NCI-H2196 (cell line): ENCODE results near the gene PIEZO2.
"Not testable (repeated sequence)": the region's sequence is repeated elsewhere in the genome, so short reads cannot be mapped to it uniquely, and the experiment has no call there.

ENCODE experiments used
- DNase-seq: peaks from one replicate; lab custom pipeline; 2025; ENCODE audit not compliant: unreplicated experiment; lab: John Stamatoyannopoulos, UW

The PIEZO2 gene

DNA sequence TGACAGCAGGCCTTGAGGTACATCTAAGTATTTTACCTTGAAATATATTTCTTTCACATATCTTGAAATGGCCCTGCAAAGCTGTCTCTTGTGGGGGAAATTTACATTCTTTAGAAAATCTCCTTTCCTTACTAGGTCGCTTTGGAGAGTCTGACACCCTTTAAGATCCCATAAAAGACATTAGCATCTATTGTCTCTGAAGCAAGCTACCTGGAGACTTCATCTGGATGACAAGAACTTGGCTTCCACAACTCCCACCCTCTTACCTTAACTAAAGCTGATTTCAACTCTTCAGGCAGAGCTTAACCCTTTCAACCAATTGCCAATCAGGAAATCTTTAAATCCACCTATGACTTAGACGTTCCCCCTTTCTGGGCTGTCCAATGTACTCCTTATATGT is 219.3 kb downstream of the PIEZO2 start:
- DNase-seq: no peak

- DNase-seq: peak; percentile 28
Observed at GRCh38 chr18:10928772-10929373, 220.5 kb downstream of the PIEZO2 start.

DNA sequence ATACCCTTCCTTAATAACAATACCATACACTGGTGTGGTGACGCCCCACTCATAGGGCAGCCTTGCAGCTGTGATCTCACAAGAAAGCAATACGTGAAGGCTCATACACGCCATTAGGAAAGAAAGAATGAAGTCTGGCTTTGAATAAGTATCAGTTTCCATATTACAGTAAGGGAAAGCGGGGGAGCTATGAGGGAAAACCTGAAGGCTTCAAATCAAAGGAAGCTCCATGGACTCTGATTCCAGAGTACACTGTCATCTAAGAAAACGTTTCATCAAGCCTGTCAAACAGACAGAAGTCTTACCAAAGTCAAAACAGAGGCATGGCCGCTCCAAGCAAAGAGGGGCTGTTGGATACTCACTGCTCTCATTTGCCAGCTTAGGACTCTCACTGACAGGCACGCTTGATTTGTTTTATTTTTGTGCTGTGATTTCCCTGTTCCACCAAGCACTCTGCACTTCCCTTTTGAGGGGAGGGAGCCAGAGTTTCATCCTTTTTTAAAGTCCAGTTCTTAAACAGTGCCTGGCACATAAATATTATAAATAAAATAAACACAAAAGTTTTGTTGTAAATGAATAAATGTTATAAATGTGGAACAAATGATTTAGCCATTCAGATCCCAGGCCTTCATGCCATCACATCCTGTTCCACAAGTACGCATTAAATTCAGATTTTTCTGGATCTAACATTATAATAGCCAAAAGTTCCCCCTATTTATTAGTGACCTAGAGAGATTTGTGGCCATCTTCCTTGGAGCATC is 221.2 kb downstream of the PIEZO2 start:
- DNase-seq: no peak

DNA sequence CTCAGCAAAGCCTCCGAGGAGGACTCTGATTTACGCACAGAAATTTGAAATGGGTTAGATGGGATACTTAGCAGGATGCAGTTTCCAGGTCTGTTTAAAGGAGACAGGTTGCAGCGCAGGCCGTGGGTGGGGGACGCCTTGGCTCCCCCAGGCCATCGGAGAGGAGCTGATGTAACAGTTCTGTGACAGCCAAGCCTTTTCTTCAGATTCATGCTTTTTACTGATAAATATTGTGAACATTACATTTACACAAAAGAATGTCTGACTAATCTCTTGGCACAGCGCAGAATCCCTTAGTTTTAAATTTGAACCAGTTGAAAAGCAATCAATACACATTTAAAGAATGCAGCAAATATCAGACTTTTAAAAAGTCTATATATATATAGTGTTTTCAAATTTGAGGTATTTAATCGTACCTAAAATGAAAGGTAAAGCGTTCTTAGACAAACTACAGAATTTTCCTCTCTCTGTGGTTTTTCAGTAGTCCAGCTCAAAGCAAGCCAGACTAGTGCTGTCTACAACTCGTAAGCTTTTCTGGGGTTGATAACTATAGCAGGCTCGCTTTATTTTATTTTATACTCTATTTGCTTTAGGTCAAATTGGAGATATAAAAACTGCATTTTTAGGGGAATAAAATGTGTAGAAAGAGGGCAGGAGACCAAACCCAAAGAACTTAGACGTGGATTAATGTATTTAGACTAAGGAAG is 221.9 kb downstream of the PIEZO2 start:
- DNase-seq: no peak

DNA sequence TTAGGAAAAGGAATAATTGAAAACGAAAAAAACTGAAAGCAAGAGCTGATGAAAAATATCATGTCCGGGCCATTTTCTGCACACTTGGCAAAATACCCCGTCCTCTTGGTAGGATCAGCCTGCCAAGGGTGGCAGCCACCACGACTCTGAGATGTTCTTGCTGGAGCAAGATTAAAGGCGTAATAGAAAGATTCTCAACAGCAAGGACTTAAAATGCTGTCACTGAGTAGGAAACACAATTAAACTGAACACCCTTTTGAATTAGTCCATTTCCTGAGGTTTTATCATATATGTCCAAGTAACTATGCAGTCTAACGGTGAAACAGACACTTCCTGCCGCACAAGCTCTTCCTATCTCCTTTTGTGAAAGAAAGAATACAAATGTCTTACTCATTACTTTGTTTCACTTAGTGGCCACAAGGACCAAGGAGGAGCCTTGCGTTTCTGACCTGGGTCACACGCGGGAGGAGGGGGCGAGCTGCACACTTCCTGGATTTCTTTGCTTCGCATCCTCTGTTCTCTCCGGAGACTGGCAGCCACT is 222.7 kb downstream of the PIEZO2 start:
- no peak for DNase-seq

DNA sequence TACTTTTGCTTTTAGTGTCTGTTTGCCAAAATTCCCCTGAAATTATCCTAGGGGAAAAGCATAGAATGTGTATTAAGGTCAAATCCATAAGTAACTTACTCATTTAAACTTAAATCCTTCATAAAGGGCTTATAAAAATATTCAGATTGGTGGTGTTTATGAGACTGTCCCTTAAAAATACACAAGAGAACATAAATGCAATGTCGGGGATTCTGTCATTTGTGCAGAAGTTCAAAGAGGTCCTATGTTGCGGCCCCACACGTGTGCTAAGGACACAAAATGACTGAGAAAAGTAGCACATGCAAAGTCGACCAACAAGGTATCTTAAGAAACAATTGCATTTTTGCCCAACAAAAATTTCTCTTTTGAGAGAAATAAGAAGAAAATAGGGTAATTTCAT is 225.1 kb downstream of the PIEZO2 start:
- DNase-seq: no peak

DNA sequence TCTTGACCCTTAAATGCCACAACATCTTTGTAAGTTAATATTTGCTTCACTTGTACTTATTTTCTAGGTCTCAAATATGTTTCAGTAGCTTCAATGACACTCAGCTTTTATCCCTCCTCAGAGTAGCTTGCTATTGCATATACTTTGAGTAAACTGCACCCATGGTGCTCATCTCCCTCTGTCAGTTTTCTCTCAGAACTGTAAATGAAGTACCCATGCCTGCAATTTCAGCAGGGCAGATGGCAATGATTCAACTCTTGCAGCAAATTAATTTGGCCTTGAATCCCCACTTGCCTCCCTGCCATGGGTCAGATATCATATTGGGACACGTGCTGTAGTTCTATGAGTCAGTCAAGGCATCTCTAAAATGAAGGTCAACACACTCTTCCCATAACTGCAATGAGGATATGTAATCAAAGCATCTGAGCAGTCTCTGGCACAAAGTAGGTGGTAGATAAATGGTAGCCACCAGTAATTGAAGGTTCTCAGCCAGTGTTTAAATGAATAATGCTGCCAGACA is 225.8 kb downstream of the PIEZO2 start:
- no peak for DNase-seq

- DNase-seq: no peak
Observed at GRCh38 chr18:10923141-10923540, 226.2 kb downstream of the PIEZO2 start.

DNA sequence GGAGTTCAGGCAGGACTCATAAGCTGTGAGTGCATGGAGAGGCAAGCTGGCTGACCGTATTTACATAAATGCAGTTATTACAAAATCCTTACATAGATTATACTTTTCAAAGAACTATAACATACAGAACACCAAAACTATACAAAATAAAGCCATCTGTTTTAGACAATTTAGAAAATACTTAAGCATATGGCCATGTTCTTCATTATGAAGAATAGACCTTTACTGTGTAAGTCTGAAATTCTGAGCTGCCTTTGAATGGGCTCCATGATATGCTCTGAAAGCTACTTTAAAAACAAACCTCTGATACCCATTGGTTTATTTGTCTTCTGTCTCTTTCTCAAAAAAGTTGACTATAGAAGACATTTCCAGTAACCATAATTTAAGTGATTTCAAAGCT is 226.7 kb downstream of the PIEZO2 start:
- DNase-seq: not testable (repeated sequence)

DNA sequence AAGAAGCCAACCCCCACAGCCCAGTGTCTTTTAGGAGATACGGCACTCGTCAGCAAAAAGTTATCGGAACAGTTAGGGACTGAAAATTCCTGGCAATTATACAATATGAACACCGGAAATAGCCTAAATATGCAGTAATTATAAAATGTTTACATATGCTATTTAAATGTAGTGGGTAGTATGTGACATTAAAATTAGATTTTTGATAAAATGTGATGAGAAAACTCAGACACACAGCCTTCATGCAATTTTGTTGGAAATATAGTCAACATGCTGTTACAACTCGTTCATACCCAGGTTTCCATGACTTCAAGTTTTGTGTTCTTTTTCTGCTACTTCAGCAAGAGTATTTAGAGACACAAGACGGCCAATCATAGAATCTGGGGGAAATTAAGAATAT is 229.1 kb downstream of the PIEZO2 start:
- not testable (repeated sequence) for DNase-seq

DNA sequence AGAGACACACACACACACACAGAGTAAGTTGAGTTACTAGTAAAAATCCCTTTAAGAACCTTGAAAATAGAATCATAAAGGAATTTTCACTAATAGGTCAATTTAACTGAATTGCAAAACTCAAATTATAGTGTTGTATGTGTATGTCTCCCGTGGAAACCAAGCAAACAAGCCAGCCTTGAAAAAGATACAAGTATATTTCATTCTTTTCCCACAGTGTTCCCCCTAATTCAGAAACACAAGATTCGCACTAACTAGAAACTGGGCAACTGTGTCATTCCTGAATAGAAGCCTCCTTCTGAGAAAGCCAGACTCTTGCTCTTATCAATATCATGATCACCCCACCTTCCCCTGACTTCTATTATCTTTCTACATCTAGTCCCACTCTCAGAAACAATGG is 229.5 kb downstream of the PIEZO2 start:
- DNase-seq: no peak

DNA sequence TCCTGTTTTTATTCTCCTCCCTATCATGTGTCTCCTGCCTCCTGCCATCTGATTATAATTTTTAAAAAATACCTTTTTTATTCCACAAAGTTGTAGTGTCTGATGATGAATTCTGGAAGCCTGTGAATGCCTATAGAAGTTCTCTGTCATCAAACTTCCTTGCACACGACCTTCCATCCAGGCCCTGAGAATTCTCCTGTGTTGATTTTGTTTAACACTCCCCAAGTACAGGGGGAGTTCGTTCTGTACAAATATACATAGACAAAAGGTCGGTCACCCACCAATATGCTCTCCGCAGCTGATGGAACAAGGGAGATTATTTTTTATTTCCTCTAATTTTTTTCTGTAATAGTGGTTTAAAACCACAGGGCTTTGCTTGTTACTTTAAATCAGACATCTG is 232.5 kb downstream of the PIEZO2 start:
- DNase-seq: no peak

DNA sequence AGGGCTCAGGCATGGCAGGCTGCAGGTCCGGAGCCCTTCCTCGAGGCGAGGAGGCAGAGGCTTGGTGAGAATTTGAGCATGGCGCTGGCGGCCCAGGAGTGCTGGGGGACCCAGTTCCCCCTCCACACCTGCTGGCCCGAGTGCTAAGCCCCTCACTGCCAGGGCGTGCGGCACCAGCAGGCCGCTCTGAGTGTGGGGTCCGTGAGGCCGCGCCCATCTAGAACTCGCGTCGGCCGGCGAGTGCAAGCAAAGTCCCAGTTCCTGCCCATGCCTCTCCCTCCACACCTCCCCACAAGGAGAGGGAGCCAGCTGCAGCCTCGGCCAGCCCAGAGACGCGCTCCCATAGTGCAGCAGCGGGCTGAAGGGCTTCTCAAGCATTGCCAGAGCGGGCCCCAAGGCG is 233.0 kb downstream of the PIEZO2 start:
- DNase-seq: no peak

DNA sequence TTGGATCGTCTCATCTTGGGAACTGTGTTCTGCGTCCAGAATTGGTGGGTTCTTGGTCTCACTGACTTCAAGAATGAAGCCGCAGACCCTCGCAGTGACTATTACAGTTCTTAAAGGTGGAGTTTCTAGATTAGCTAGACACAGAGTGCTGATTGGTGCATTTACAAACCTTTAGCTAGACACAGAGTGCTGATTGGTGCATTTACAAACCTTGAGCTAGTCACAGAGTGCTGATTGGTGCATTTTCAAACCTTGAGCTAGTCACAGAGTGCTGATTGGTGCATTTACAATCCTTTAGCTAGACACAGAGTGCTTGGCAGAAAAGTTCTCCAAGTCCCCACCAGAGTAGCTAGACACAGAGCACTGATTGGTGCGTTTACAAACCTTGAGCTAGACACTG is 233.6 kb downstream of the PIEZO2 start:
- not testable (repeated sequence) for DNase-seq

DNA sequence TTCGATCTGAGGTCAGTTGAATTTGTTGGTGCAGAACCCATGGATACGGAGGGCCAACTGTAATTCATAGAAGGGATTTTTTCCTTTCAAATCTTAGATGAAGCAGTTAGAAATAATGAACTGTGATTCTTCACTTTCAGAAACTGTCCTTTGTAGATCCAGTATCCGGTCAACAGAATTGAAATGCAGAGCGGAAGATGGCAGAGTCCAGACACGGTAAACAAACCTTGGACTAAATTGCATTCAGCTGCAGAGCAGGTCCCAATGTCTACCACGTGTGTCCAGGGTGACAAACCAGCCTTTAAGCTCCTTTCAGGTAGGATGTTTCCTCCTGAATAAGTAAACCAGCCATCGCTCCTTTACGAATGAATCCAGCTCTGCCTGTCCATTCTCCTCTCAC is 234.8 kb downstream of the PIEZO2 start:
- not testable (repeated sequence) for DNase-seq

DNA sequence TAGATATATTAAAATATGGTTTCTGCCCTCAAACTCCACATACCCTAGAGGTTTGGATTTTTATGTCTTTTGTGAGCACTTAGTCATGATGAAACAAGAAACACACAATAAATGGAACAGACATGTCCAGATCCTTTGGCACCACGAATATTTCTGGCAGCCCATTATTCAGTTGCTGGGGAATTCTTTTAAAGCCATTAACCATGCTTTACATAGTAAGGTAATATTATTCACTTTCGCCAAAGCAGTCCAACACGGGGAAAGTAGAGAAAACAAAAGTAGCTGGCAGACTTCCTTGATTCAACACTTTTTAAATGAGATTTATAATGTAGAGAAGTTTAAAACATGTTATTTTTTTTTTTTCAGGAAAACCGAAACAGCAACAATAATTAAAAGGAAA is 235.4 kb downstream of the PIEZO2 start:
- no peak for DNase-seq

GRCh38 chr18:10912790-10913545 is 236.4 kb downstream of the PIEZO2 start:
- no peak for DNase-seq

DNA sequence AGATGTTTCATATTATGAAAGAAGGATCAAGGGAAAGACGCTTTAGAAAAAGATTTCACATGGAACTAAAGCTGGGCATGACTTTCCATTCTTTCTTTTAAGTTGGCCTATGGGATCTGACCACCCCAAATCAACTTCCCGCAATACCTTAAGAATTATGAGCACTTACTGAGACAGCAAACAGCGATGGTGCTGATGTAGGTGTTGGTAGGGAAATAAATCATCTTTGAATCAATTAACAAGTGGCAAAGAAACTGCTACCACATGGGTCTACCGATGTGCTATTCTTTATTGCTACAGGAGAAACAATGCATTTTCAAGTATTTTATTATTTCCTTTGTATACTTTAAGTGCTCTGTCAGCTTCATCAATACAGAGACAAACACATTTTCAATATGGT is 239.6 kb downstream of the PIEZO2 start:
- no peak for DNase-seq

DNA sequence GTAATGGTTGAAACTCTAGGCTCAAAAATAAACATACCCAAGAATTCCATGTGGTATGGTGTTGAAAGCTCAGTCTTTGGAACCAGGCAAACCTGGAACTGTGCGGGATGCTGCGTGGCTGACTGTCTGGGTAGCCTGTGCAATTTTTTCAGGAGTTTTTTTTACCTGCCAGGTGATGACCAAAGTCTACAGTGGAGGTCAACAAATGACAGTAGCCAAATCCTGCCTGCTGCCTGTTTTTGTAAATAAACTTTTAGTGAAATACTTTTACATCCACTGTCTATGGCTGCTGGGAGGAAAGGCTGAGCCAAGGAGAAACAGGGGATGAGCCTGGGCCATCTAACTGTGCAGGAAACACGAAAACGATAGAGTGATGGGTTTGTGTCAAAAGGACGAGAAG is 240.6 kb downstream of the PIEZO2 start:
- DNase-seq: no peak

GRCh38 chr18:10907749-10908148 is 241.6 kb downstream of the PIEZO2 start:
- DNase-seq: no peak

- no peak for DNase-seq
Observed at GRCh38 chr18:10901329-10901728, 248.0 kb downstream of the PIEZO2 start.
